HepG2 (cell line): ENCODE measurements around the gene COL18A1. TPM values are rescaled to one million over a fixed set of nuclear protein-coding genes. Genes with fewer than 3 reads are reported as not detected.
A peak's percentile ranks its signal among the peaks of the same experiment; 100 is the strongest.

Source experiments
- ATAC-seq: fragments of 200-7000 bp; cut with Tn5 transposase; 3 replicates; pipeline ENCODE4 v1.9.1; 2020; ENCODE audit warnings: mild to moderate bottlenecking, moderate library complexity
- BruUV-seq: library from RNA; stranded (reverse); fragments of 400-500 nt; replicated peaks from 2 replicates; lab custom pipeline; 2021; lab: Mats Ljungman, UMichigan
- CTCF ChIA-PET: fragments of 300-600 bp; formaldehyde crosslinking; extraction: SDS; loops from one replicate; lab custom pipeline; 2021; ENCODE audit warnings: low total read pairs, inconsistent platforms, low intra/inter-chr PET ratio; lab: Yijun Ruan, JAX
- POLR2A ChIA-PET: fragments of 350-600 bp; sonication (Branson Sonifier 250); formaldehyde crosslinking; loops from one replicate; lab custom pipeline; 2020; ENCODE audit warnings: antibody characterized with exemption, inconsistent platforms; lab: Yijun Ruan, JAX
- DNase-seq: peaks from one replicate; pipeline ENCODE4 v3.0.0-alpha.2; 2015; ENCODE audit warnings: low spot score
- FAIRE-seq: peaks from 3 replicates; lab custom pipeline; 2011; peaks lifted over from hg19 to GRCh38; lab: Jason Lieb, UNC
- H2AFZ ChIP-seq: one replicate; pipeline ENCODE4 v1.6.1; 2011; ENCODE audit warnings: low read length, inconsistent platforms
- H3K27ac ChIP-seq: fragments of 300-600 bp; 3 replicates; pipeline ENCODE4 v1.8.0; 2011; ENCODE audit warnings: mixed run types, mild to moderate bottlenecking, mixed read lengths, low read length, inconsistent platforms; ENCODE audit not compliant: insufficient read depth; ENCODE audit errors: extremely low read length
- H3K27me3 ChIP-seq, 2 experiments: fragments of 200-600 bp in 1 of 2; 2 replicates in 1 of 2; 3 replicates in 1 of 2; pipeline versions ENCODE4 v1.6.0 to v1.8.0; 2011; ENCODE audit warnings: low read length in 2 of 2, mild to moderate bottlenecking in 2 of 2, moderate library complexity in 2 of 2, inconsistent platforms in 1 of 2; ENCODE audit not compliant: insufficient read depth in 2 of 2, control insufficient read depth in 1 of 2
- H3K36me3 ChIP-seq, 2 experiments: fragments of 200-600 bp in 1 of 2; replicated peaks in 1 of 2; 2 replicates in 1 of 2; 3 replicates in 1 of 2; pipeline versions ENCODE4 v1.5.1 to v1.8.0; 2011; ENCODE audit warnings: low read length in 2 of 2, inconsistent platforms in 1 of 2; ENCODE audit not compliant: insufficient read depth in 2 of 2, control insufficient read depth in 1 of 2
- H3K4me1 ChIP-seq: 2 replicates; pipeline ENCODE4 v1.5.1; 2012; ENCODE audit warnings: low read length, inconsistent platforms; ENCODE audit not compliant: insufficient read depth
- H3K4me2 ChIP-seq: 2 replicates; pipeline ENCODE4 v1.6.0; 2011; ENCODE audit warnings: low read depth, low read length, inconsistent platforms
- H3K4me3 ChIP-seq, 3 experiments: fragments of 200-600 bp in 1 of 3; sonication (generic), shearing (Covaris generic) in 1 of 3; replicated peaks in 1 of 3; 2 replicates each; pipeline ENCODE4 v1.5.1; 2011 to 2016; ENCODE audit warnings: low read length in 3 of 3, inconsistent platforms in 2 of 3, low read depth in 2 of 3, mild to moderate bottlenecking in 2 of 3, control low read depth in 1 of 3, mixed read lengths in 1 of 3; ENCODE audit not compliant: insufficient read depth in 1 of 3
- H3K79me2 ChIP-seq: one replicate; pipeline ENCODE4 v1.6.1; 2011; ENCODE audit warnings: low read length, inconsistent platforms; ENCODE audit not compliant: insufficient read depth
- H3K9ac ChIP-seq: 2 replicates; pipeline ENCODE4 v1.6.0; 2011; ENCODE audit warnings: mild to moderate bottlenecking, low read depth, low read length, inconsistent platforms; ENCODE audit not compliant: insufficient read depth
- H3K9me3 ChIP-seq: 2 replicates; pipeline ENCODE4 v1.5.1; 2012; ENCODE audit warnings: mild to moderate bottlenecking, low read length
- H4K20me1 ChIP-seq: 2 replicates; pipeline ENCODE4 v1.6.0; 2011; ENCODE audit warnings: inconsistent platforms, mild to moderate bottlenecking, low read length, moderate library complexity; ENCODE audit not compliant: insufficient read depth
- AGO2 ChIP-seq: fragments of 200-400 bp; formaldehyde crosslinking; optimal IDR thresholded peaks from 2 replicates; pipeline ENCODE3; 2017; ENCODE audit warnings: mild to moderate bottlenecking, low read depth, low read length, moderate library complexity
- CCDC6 ChIP-seq: sonication (generic); formaldehyde crosslinking; IDR thresholded peaks from 2 replicates; pipeline ENCODE4 v1.8.1; 2022; ENCODE audit warnings: mild to moderate bottlenecking, missing genetic modification reagents, moderate library complexity
- SALL2 ChIP-seq: sonication (generic); formaldehyde crosslinking; IDR thresholded peaks from 2 replicates; pipeline ENCODE4 v1.8.1; 2023; ENCODE audit warnings: mild to moderate bottlenecking, missing genetic modification reagents, inconsistent platforms
- SMYD3 ChIP-seq: sonication (generic); formaldehyde crosslinking; IDR thresholded peaks from 2 replicates; pipeline ENCODE4 v1.8.1; 2023; ENCODE audit warnings: mild to moderate bottlenecking, missing genetic modification reagents
- SOX6 ChIP-seq, 2 experiments: fragments of 450-650 bp in 1 of 2; sonication (generic) in 1 of 2; formaldehyde crosslinking in 1 of 2; IDR thresholded peaks; 2 replicates each; pipeline versions ENCODE4 v1.4.0 to v1.6.1; 2017 to 2020; ENCODE audit warnings: antibody characterized with exemption in 1 of 2, mild to moderate bottlenecking in 1 of 2, missing genetic modification reagents in 1 of 2
- TBP ChIP-seq: sonication (generic); formaldehyde crosslinking; IDR thresholded peaks from 2 replicates; pipeline ENCODE4 v1.5.0; 2020; ENCODE audit warnings: missing genetic modification reagents
- TSC22D2 ChIP-seq: sonication (generic); formaldehyde crosslinking; IDR thresholded peaks from 2 replicates; pipeline ENCODE4 v1.5.1; 2020; ENCODE audit warnings: missing genetic modification reagents, mild to moderate bottlenecking, borderline replicate concordance
- ZFP37 ChIP-seq: sonication (generic); formaldehyde crosslinking; IDR thresholded peaks from 2 replicates; pipeline ENCODE4 v1.4.0; 2020; ENCODE audit warnings: missing genetic modification reagents, borderline replicate concordance
- ZNF263 ChIP-seq: sonication (generic); formaldehyde crosslinking; IDR thresholded peaks from 2 replicates; pipeline ENCODE4 v1.4.0; 2020; ENCODE audit warnings: missing genetic modification reagents
- ZNF484 ChIP-seq: sonication (generic); formaldehyde crosslinking; IDR thresholded peaks from 2 replicates; pipeline ENCODE4 v1.5.1; 2020; ENCODE audit warnings: mild to moderate bottlenecking, low read depth, missing genetic modification reagents, borderline replicate concordance
- ZNF775 ChIP-seq: sonication (generic); formaldehyde crosslinking; IDR thresholded peaks from 2 replicates; pipeline ENCODE4 v1.4.0; 2020; ENCODE audit warnings: missing genetic modification reagents, mild to moderate bottlenecking, moderate library complexity, borderline replicate concordance
- ZNF777 ChIP-seq: sonication (generic); formaldehyde crosslinking; IDR thresholded peaks from 2 replicates; pipeline ENCODE4 v1.4.0; 2020; ENCODE audit warnings: missing genetic modification reagents
- ZSCAN30 ChIP-seq: sonication (generic); formaldehyde crosslinking; IDR thresholded peaks from 2 replicates; pipeline ENCODE4 v1.5.0; 2020; ENCODE audit warnings: mild to moderate bottlenecking, missing genetic modification reagents
- whole genome bisulfite sequencing: methylation state at CpG from one replicate; pipeline ENCODE4 v1.1.6; 2017; ENCODE audit warnings: low lambda C conversion rate; 5-methylcytosine and 5-hydroxymethylcytosine counted together
- in situ Hi-C: cut with HindIII; loops from 2 replicates; pipeline ENCODE4 v1.10.0; 2017; ENCODE audit warnings: low pct_unique_long_range_greater_than_20kb; ENCODE audit not compliant: extremely low pct_ligation_motif_present
- intact Hi-C: fragments of 100-400 bp; cut with micrococcal nuclease; formaldehyde crosslinking; loops from one replicate; pipeline ENCODE4 v1.10.0; 2022; ENCODE audit not compliant: unreplicated experiment
- polyA plus RNA-seq, 8 experiments: library from polyadenylated mRNA; depleted of rRNA in 3 of 8; stranded (reverse) in 7 of 8; unstranded in 1 of 8; fragments of >200 nt; fragmentation: Illumina TruSeq in 4 of 8; extraction: Trizol in 4 of 8; gene quantifications; 2 replicates each; pipeline versions ENCODE4 v1.2.1 to v1.2.3, GENCODE V29; 2011 to 2016; ENCODE audit warnings: low read depth in 4 of 8, missing spikeins in 1 of 8, mixed read lengths in 1 of 8; ENCODE audit not compliant: insufficient read depth in 1 of 8
- total RNA-seq, 5 experiments: library from RNA; depleted of rRNA; stranded (reverse); fragments of >200 nt; fragmentation: Illumina TruSeq; extraction: Trizol; gene quantifications; 2 replicates each; pipeline ENCODE4 v1.2.3, GENCODE V29; 2016; ENCODE audit warnings: low read depth in 1 of 5
- TF ChIP-seq, protein P1 (sequence below): sonication (generic); formaldehyde crosslinking; IDR thresholded peaks from 2 replicates; pipeline ENCODE4 v1.5.1; 2020; ENCODE audit warnings: mild to moderate bottlenecking, missing genetic modification reagents, borderline replicate concordance
- TF ChIP-seq, protein P2 (sequence below): sonication (generic); formaldehyde crosslinking; IDR thresholded peaks from 2 replicates; pipeline ENCODE4 v1.4.0; 2020; ENCODE audit warnings: missing genetic modification reagents; ENCODE audit errors: not compliant biosample characterization
- TF ChIP-seq, protein P3 (sequence below): sonication (generic); formaldehyde crosslinking; IDR thresholded peaks from 2 replicates; pipeline ENCODE4 v1.4.0; 2020; ENCODE audit warnings: missing genetic modification reagents, low read depth, mild to moderate bottlenecking, borderline replicate concordance

Gene COL18A1
- total and polyA plus RNA-seq, 2 of the 13 experiments (the other 11 are each of a cell fraction or from before 2014, with no cell fraction given) = 79.0 to 102 TPM

DNA sequence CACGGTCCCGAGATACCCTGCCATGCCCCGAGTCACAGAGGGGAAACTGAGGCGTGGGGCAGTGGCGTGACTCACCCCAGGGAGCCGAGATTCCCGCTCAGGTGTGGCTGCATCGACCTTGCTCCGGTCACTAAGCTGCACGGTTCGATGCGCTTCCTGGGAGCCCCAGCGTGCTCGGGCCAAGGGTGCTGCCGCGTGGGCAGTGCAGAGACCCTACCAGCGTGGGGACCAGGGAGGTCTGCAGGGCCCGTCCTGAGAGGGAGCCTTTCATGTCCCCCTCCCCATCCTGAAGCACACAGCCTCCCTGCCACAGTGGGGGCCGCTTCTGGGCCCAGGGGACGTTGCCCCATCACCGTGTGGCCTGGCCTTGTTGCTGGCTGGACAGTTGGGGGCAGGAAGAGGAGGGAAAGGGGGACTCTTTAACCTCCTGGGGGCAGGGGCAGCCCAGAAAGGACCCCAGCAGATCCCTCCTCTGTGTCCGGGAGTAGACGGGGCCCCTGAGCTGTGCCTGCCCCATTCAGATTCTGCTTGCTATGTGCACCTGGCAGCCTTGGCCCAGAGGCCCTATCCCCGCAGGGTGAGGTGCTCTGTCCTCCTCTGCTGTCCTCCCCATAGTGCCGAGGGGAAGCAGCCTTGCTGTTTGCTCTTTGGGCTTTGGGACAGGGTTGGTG lies 52.3 kb downstream of the COL18A1 start:
- no peak overlapping the region for H3K4me3 ChIP-seq
- TF ChIP-seq TBP (CRISPR knock-in tag) (no peak), TSC22D2 (CRISPR knock-in tag) (no peak), ZNF263 (peak; percentile 70; the same call in 1 of the 2 replicates), ZSCAN30 (no peak), AGO2 (peak; percentile 70), SMYD3 (CRISPR knock-in tag) (no peak), SALL2 (CRISPR knock-in tag) (no peak), CCDC6 (CRISPR knock-in tag) (no peak), ZFP37 (CRISPR knock-in tag) (no peak), ZNF775 (CRISPR knock-in tag) (no peak), ZNF777 (CRISPR knock-in tag) (no peak), ZNF484 (CRISPR knock-in tag) (no peak), SOX6 (IDR thresholded peaks at IDR 0.05) (no peak), SOX6 (CRISPR knock-in tag; IDR thresholded peaks at IDR 0.05) (no peak)
- TF ChIP-seq, protein P1, sequence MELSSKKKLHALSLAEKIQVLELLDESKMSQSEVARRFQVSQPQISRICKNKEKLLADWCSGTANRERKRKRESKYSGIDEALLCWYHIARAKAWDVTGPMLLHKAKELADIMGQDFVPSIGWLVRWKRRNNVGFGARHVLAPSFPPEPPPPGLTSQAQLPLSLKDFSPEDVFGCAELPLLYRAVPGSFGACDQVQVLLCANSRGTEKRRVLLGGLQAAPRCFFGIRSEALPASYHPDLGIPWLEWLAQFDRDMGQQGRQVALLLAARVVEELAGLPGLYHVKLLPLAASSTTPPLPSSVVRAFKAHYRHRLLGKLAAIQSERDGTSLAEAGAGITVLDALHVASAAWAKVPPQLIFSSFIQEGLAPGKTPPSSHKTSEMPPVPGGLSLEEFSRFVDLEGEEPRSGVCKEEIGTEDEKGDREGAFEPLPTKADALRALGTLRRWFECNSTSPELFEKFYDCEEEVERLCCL (CRISPR knock-in tag) = no peak
- TF ChIP-seq, protein P2, sequence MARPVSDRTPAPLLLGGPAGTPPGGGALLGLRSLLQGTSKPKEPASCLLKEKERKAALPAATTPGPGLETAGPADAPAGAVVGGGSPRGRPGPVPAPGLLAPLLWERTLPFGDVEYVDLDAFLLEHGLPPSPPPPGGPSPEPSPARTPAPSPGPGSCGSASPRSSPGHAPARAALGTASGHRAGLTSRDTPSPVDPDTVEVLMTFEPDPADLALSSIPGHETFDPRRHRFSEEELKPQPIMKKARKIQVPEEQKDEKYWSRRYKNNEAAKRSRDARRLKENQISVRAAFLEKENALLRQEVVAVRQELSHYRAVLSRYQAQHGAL (CRISPR knock-in tag) = no peak
- TF ChIP-seq, protein P3, sequence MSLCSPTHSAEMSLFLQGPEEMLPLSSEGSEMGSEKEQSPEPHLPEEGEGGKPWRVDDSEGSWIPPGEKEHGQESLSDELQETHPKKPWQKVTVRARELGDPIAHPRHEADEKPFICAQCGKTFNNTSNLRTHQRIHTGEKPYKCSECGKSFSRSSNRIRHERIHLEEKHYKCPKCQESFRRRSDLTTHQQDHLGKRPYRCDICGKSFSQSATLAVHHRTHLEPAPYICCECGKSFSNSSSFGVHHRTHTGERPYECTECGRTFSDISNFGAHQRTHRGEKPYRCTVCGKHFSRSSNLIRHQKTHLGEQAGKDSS = no peak

More for the DNA sequence above, 52.3 kb downstream of the COL18A1 start:
- in situ Hi-C loops (no loop called here), intact Hi-C loops (no loop called here)
- no peak overlapping the region for H3K27ac ChIP-seq
- 96% methylated on average over 7 of the region's 25 CpGs for WGBS
- H2AFZ ChIP-seq = no peak overlapping the region
- H3K9me3 ChIP-seq = peaks cover 15% of the 10 kb centered on the region
- FAIRE-seq (no peak), DNase-seq (no peak), ATAC-seq (no peak)
- no peak overlapping the region for H3K9ac ChIP-seq
- H3K36me3 ChIP-seq = peaks cover 4 to 17% of the 10 kb centered on the region in 2 experiments; a peak in 3 of 5 replicates
- ChIA-PET CTCF (no interaction called here), POLR2A (interaction anchor here (0.7 to 1.4 kb wide), 2 partner anchors 12 to 80 kb away, joined by 3 to 5 read pairs; no protein-coding TSS in a partner anchor)
- H3K27me3 ChIP-seq = no peaks in the 10 kb centered on the region
- no peak overlapping the region for H3K4me2 ChIP-seq
- H4K20me1 ChIP-seq = no peaks in the 10 kb centered on the region
- H3K79me2 ChIP-seq = peaks cover 51% of the 10 kb centered on the region
- peaks cover 69% of the 10 kb centered on the region for H3K4me1 ChIP-seq
- no TSS peak for BruUV-seq
